Upper lobe of left lung (tissue), 6 donors: Measurements from ENCODE around the gene EML2. TPM values are rescaled to one million over a fixed set of nuclear protein-coding genes. Genes with fewer than 3 reads are reported as not detected.

Source experiments
- ATAC-seq, 2 donors: fragments of 200-7000 bp; cut with Tn5 transposase; one replicate each; pipeline ENCODE4 v1.9.1; 2022; ENCODE audit warnings: mild to moderate bottlenecking in 2 of 2, moderate library complexity in 2 of 2; ENCODE audit not compliant: low FRiP score in 2 of 2
- DNase-seq, 2 donors: peaks; one replicate each; pipeline ENCODE4 v3.0.0-alpha.2; 2019 to 2020
- H3K27ac ChIP-seq, 4 donors: fragments of 200-600 bp; sonication (generic); one replicate each; pipeline ENCODE4 v1.5.1; 2016 to 2019
- H3K27me3 ChIP-seq, 4 donors: fragments of 200-600 bp; sonication (generic); one replicate each; pipeline ENCODE4 v1.5.1; 2017 to 2019
- H3K36me3 ChIP-seq, 4 donors: fragments of 200-600 bp; sonication (generic); one replicate each; pipeline ENCODE4 v1.5.1; 2016 to 2019
- H3K4me1 ChIP-seq, 4 donors: fragments of 200-600 bp; sonication (generic); one replicate each; pipeline ENCODE4 v1.5.1; 2018 to 2019
- H3K4me3 ChIP-seq, 4 donors: fragments of 200-600 bp; sonication (generic); one replicate each; pipeline ENCODE4 v1.5.1; 2017 to 2019; ENCODE audit warnings: mild to moderate bottlenecking in 2 of 4, moderate library complexity in 1 of 4
- H3K9me3 ChIP-seq, 4 donors: fragments of 200-600 bp; sonication (generic); one replicate each; pipeline ENCODE4 v1.5.1; 2018 to 2019
- CTCF ChIP-seq, 6 experiments: fragments of 450-650 bp in 4 of 6; fragments of 200-600 bp in 2 of 6; sonication (generic) in 2 of 6; IDR thresholded peaks; one replicate each; pipeline ENCODE4 v1.5.1; 2016 to 2019; ENCODE audit warnings: antibody characterized with exemption in 6 of 6
- EP300 ChIP-seq, 4 donors: sonication (generic); formaldehyde crosslinking; IDR thresholded peaks; one replicate each; pipeline ENCODE4 v1.5.1; 2017; ENCODE audit warnings: antibody characterized with exemption in 4 of 4, control low read depth in 2 of 4
- POLR2A ChIP-seq, 4 donors: fragments of 450-650 bp; IDR thresholded peaks; one replicate each; pipeline ENCODE4 v1.5.1; 2016 to 2017; ENCODE audit warnings: antibody characterized with exemption in 4 of 4, mild to moderate bottlenecking in 2 of 4
- POLR2AphosphoS5 ChIP-seq, 2 donors: sonication (generic); formaldehyde crosslinking; IDR thresholded peaks; one replicate each; pipeline ENCODE4 v1.5.1; 2017; ENCODE audit warnings: antibody characterized with exemption in 2 of 2
- WGBS, 2 donors: methylation state at CpG; one replicate each; pipeline ENCODE4 v1.1.5; 2017 to 2018; 5-methylcytosine and 5-hydroxymethylcytosine counted together
- total RNA-seq, 6 donors: library from RNA; depleted of rRNA in 4 of 6; stranded (reverse); fragments of >200 nt in 4 of 6; gene quantifications; one replicate each; pipeline versions ENCODE4 v1.1.0 to v1.2.1, GENCODE V29; 2016 to 2021
- donor health status: DM: no; HTN: no; CAD: no; lungs with moderate emphysema.
- donor health status: DM: no; HTN: yes; CAD: no; lungs with severe emphysema.

EML2 gene
- total RNA-seq, 6 donors from 2014 or later: 34.1 to 70.2 (median 48.2) TPM

GRCh38 chr19:45591638-45592005 lies 47.6 kb downstream of the EML2 start:
- TF ChIP-seq EP300 (IDR thresholded peaks at IDR 0.05) (no peak), CTCF (IDR thresholded peaks at IDR 0.05) (no peak), POLR2AphosphoS5 (IDR thresholded peaks at IDR 0.05) (no peak), POLR2A (IDR thresholded peaks at IDR 0.05) (no peak)
- Histone ChIP-seq H3K27me3 (peaks cover 0 to 2% (median 0%) of the 10 kb centered on the region in 4 donors), H3K36me3 (peaks cover 0 to 27% (median 4%) of the 10 kb centered on the region in 4 donors), H3K4me3 (no peak overlapping the region), H3K9me3 (no peaks in the 10 kb centered on the region), H3K27ac (peak overlapping the region in 3 of 4 donors; percentile 0 to 76 (median 16)), H3K4me1 (peaks cover 0 to 31% (median 23%) of the 10 kb centered on the region in 4 donors)
- 85 to 90% methylated on average over 16 to 21 of the region's 21 CpGs for WGBS, 2 donors
- ATAC-seq (no peak), DNase-seq (peak in 1 of 2 donors; percentile 57)

- 76 to 78% methylated on average over 27 to 33 of the region's 48 CpGs for WGBS, 2 donors
- peaks cover 0 to 30% (median 23%) of the 10 kb centered on the region in 4 donors for H3K4me1 ChIP-seq
- peak overlapping the region in 1 of 4 donors; percentile 76 for H3K27ac ChIP-seq
- DNase-seq (peak; percentile 66 to 85), ATAC-seq (peak; percentile 44 to 78)
- no peak overlapping the region for H3K4me3 ChIP-seq
- H3K36me3 ChIP-seq: peaks cover 0 to 27% (median 4%) of the 10 kb centered on the region in 4 donors
- TF ChIP-seq CTCF (IDR thresholded peaks at IDR 0.05) (peak in 4 of 6 experiments; percentile 15 to 55 (median 43)), POLR2AphosphoS5 (IDR thresholded peaks at IDR 0.05) (no peak)
- no peaks in the 10 kb centered on the region for H3K9me3 ChIP-seq
- H3K27me3 ChIP-seq: peaks cover 0 to 2% (median 0%) of the 10 kb centered on the region in 4 donors
Observed at GRCh38 chr19:45591004-45591637, 48.1 kb downstream of the EML2 start.

- TF ChIP-seq EP300 (IDR thresholded peaks at IDR 0.05) (no peak), POLR2AphosphoS5 (IDR thresholded peaks at IDR 0.05) (no peak), POLR2A (IDR thresholded peaks at IDR 0.05) (no peak), CTCF (IDR thresholded peaks at IDR 0.05) (no peak)
- peak in 1 of 2 donors; percentile 15 for ATAC-seq
Observed at GRCh38 chr19:45590300-45591003, 48.7 kb downstream of the EML2 start.

GRCh38 chr19:45589768-45590167 lies 49.4 kb downstream of the EML2 start:
- Histone ChIP-seq H3K27ac (no peak overlapping the region), H3K27me3 (peaks cover 0 to 2% (median 0%) of the 10 kb centered on the region in 4 donors), H3K36me3 (peaks cover 0 to 27% (median 4%) of the 10 kb centered on the region in 4 donors), H3K9me3 (no peaks in the 10 kb centered on the region), H3K4me3 (no peak overlapping the region), H3K4me1 (peaks cover 5 to 37% (median 28%) of the 10 kb centered on the region in 4 donors)
- no peak for TF ChIP-seq POLR2AphosphoS5 (IDR thresholded peaks at IDR 0.05)
- no peak for TF ChIP-seq CTCF (IDR thresholded peaks at IDR 0.05)
- TF ChIP-seq POLR2A (IDR thresholded peaks at IDR 0.05): no peak
- TF ChIP-seq EP300 (IDR thresholded peaks at IDR 0.05): no peak
- DNase-seq (no peak), ATAC-seq (no peak)
- 73 to 84% methylated on average over 4 of the region's 4 CpGs for WGBS, 2 donors

More at GRCh38 chr19:45590300-45591003, 48.7 kb downstream of the EML2 start:
- Histone ChIP-seq H3K27me3 (peaks cover 0 to 2% (median 0%) of the 10 kb centered on the region in 4 donors), H3K27ac (no peak overlapping the region), H3K4me1 (peaks cover under 1 to 32% (median 25%) of the 10 kb centered on the region in 4 donors), H3K4me3 (no peak overlapping the region), H3K36me3 (peaks cover 0 to 27% (median 4%) of the 10 kb centered on the region in 4 donors), H3K9me3 (no peaks in the 10 kb centered on the region)
- 71 to 80% methylated on average over 9 to 12 of the region's 15 CpGs for WGBS, 2 donors
- no peak for DNase-seq
